Measurements from ENCODE around the gene TTC8.

The TTC8 gene

DNA sequence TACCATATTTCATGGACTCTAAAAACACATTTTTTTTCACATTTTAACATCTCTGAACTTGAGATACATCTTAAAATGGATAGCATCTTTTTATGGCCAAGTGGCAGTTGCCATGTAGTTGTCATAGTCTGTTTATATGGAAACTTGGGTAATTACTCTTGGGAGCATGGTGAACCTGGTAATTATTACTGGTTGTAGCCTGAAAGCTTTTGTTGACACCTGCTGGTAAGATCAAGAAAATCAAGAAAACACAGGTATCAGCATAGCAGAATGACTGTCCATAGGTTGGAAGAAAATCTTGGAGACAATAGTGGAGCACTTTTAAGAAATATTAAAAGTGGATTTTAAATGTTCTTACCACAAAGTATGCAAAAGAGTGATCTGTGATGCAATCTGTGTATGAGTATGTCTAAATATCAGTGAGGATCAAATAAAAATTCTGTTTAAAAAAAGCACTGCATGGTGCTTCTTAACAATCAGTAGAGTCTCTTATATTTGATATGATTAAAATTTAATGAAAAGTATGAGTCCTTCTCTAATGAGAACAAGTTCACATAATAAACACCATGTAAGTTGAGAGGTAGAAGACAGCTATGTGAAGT, 44.2 kb downstream of the TTC8 start:
- no peak for DNase-seq (ENCODE audit: low read depth)

- DNase-seq (ENCODE audit: low read depth), result no peak
Observed at GRCh38 chr14:88870777-88871176, 46.3 kb downstream of the TTC8 start.

- no peak for DNase-seq (ENCODE audit: low read depth)
Observed at GRCh38 chr14:88871429-88871828, 47.0 kb downstream of the TTC8 start.

DNA sequence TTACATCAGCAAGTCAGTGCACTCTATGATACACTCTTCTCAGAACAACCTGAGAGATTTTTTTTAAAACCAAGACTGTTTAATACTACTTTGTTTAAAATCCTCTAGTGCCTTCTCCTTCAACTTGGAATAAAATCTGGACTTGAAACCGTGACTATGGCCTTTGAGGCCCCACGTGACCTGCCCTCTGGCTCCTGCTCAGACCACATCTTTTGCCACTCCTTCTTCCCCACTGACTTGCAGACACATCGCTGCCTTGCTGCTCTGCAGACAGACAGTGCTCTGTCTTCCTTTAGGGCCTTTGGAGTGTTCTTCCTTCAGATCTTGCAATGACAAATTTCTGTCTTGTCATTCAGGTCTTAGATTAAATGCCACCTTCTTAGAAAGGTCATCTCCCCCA, 48.5 kb downstream of the TTC8 start:
- no peak for DNase-seq (ENCODE audit: low read depth)

- no peak for DNase-seq (ENCODE audit: low read depth)
Observed at GRCh38 chr14:88877192-88877591, 52.7 kb downstream of the TTC8 start.

- peak; percentile 42 for DNase-seq (ENCODE audit: low read depth)
Observed at GRCh38 chr14:88879022-88879421, 54.6 kb downstream of the TTC8 start.

DNA sequence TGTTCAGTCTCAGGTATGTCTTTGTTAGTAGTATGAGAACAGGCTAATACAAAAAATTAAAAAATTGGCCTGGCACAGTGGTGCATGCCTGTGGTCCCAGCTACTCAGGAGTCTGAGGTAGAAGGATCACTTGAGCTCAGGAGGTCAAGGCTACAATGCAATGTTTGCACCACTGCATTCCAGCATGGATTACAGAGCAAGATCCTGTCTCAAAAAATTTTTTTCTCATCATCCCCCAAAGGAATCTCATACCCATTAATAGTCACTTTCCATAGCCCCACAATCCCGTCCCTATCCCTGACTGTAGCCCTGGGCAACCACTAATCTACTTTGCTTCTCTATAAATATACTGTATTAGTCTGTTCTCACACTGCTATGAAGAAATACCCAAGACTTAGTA, 57.8 kb downstream of the TTC8 start:
- DNase-seq (ENCODE audit: low read depth), result no peak

DNA sequence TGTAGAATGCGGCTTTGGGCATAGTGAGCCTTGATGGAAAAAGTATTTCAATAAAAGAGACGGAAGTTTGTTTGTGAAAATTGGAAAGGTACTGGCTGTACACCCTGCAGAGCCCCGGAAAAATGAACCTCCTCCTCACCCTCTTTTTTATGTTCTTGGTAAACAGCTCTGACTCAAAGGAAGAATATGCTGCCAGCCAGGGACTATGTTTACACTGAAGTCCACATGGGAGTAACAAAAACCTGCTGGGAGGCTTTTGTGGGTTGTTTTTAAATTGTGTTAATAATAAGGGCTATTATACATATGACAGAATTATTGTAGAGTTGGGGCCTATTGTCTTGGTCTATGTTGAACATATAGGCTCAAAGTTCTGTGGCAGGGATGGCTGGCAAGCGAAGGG, 70.7 kb downstream of the TTC8 start:
- DNase-seq (ENCODE audit: low read depth), result peak; percentile 9

DNA sequence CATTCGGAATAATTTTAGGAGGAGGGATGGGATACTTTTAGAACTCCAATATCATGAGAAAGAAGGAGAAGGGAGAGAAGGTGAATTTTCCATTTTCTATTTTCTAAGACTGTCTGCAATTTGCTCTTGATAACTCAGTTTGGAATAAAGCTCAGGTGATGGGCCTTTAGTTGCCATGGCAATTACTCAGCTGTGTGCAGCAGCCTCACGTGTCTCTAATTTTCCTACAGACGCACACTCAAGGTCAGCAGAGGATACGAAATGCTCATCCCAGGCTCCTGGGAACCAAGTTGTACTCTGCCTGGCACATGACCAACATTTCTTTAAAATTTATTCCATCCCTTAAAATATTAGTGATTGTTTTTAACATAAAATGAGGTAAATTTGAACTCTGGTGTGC, 76.7 kb downstream of the TTC8 start:
- no peak for DNase-seq (ENCODE audit: low read depth)

DNA sequence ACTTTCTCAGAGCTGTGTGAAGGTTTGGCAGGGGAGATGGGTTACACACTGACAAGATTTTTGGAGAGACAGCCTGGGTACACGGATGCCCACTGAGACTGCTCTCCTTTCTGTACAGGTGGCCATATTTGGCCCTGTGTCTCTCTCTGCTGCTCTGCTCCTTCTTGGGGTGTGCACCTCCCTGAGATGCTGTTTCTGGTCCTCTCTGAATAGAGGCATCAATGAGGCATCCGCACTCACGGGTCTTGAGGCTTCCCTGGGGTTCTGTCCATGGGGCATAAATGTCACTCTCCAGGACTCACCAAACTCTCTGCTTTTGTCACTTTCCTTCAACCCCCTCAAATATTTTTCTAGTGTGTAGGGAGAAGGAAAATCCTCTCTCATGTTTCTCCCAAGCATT, 77.5 kb downstream of the TTC8 start:
- no peak for DNase-seq (ENCODE audit: low read depth)

GRCh38 chr14:88902850-88903249, 78.4 kb downstream of the TTC8 start:
- no peak for DNase-seq (ENCODE audit: low read depth)

GRCh38 chr14:88904206-88904647, 79.8 kb downstream of the TTC8 start:
- DNase-seq (ENCODE audit: low read depth), result no peak

GRCh38 chr14:88904864-88905263, 80.4 kb downstream of the TTC8 start:
- DNase-seq (ENCODE audit: low read depth), result no peak

GRCh38 chr14:88908216-88908615, 83.8 kb downstream of the TTC8 start:
- no peak for DNase-seq (ENCODE audit: low read depth)

- no peak for DNase-seq (ENCODE audit: low read depth)
Observed at GRCh38 chr14:88910386-88910785, 85.9 kb downstream of the TTC8 start.

DNA sequence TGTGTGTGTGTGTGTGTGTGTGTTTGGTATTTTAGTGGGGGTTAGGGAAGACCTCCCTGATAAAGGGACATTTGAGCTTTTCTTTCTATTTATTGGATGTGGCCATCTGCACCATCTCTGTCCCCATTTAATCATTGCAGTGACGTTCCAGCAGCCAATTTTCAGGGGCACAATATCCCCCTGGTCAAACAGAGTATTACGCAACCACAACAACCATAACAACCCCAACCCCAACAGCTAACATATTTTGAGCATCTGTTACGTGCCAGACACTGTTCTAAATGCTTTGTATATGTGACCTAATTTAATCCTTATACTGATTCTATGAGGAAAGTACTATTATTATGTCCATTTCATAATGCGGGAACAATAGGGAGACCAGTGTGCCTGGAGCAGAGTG, 87.4 kb downstream of the TTC8 start:
- no peak for DNase-seq (ENCODE audit: low read depth)

DNA sequence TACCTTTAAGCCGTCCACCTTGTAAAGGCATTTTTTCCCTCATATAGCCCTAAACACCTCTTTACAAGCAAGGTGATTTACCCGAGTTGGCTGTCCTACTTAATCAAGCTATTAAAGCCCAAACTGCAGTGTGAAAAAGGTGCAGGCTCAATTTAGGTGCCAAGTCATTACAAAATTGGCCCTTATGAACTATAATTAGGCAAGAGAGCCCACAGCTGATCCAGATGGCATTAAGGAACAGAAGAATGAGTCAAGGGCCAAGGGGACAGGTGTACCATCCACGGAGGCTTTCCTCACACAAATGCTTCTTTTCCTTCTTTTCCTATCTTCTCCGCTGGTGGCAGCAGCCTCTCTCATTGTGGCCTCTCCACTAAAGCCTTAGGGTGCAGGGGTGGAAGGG, 90.5 kb downstream of the TTC8 start:
- DNase-seq (ENCODE audit: low read depth), result no peak

GRCh38 chr14:88919502-88919901, 95.1 kb downstream of the TTC8 start:
- no peak for DNase-seq (ENCODE audit: low read depth)

All from GM04504 (cell line).